Gastrocnemius medialis (tissue), 4 donors: ENCODE measurements around the gene SH2B3.

Source experiments
- POLR2A ChIP-seq, 2 donors: fragments of 450-650 bp; IDR thresholded peaks; one replicate each; pipeline ENCODE4 v1.6.1; 2017; ENCODE audit warnings: antibody characterized with exemption in 2 of 2, mild to moderate bottlenecking in 2 of 2, moderate library complexity in 2 of 2
- TF ChIP-seq, protein P1 (sequence below), 5 experiments: fragments of 450-650 bp in 3 of 5; fragments of 200-600 bp in 2 of 5; sonication (generic) in 2 of 5; IDR thresholded peaks in 4 of 5; conservative IDR thresholded peaks in 1 of 5; 1 replicate in 4 of 5; 2 replicates in 1 of 5; pipeline ENCODE4 v1.5.1; 2016 to 2019; ENCODE audit warnings: antibody characterized with exemption in 5 of 5, mild to moderate bottlenecking in 3 of 5, moderate library complexity in 3 of 5

GRCh38 chr12:111482462-111482861, 76.7 kb downstream of the SH2B3 start:
- TF ChIP-seq, protein P1, sequence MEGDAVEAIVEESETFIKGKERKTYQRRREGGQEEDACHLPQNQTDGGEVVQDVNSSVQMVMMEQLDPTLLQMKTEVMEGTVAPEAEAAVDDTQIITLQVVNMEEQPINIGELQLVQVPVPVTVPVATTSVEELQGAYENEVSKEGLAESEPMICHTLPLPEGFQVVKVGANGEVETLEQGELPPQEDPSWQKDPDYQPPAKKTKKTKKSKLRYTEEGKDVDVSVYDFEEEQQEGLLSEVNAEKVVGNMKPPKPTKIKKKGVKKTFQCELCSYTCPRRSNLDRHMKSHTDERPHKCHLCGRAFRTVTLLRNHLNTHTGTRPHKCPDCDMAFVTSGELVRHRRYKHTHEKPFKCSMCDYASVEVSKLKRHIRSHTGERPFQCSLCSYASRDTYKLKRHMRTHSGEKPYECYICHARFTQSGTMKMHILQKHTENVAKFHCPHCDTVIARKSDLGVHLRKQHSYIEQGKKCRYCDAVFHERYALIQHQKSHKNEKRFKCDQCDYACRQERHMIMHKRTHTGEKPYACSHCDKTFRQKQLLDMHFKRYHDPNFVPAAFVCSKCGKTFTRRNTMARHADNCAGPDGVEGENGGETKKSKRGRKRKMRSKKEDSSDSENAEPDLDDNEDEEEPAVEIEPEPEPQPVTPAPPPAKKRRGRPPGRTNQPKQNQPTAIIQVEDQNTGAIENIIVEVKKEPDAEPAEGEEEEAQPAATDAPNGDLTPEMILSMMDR (IDR thresholded peaks at IDR 0.05 in 4 of 5, conservative IDR thresholded peaks at IDR 0.05 in 1 of 5): peak in 1 of 5 experiments; percentile 17
- no peak for TF ChIP-seq POLR2A (IDR thresholded peaks at IDR 0.05)
